Measurements from ENCODE around the gene ETV4. TPM values are rescaled to one million over a fixed set of nuclear protein-coding genes. Genes with fewer than 3 reads are reported as not detected.
A peak's percentile ranks its signal among the peaks of the same experiment; 100 is the strongest.

The ETV4 gene
- total RNA-seq, 2 experiments from 2014 or later = 1.4 to 1.9 TPM

GRCh38 chr17:43550754-43551153, 4.6 kb upstream of the ETV4 start:
- H3K4me3 Mint-ChIP-seq = no peak overlapping the region
- intact Hi-C loops (cut with micrococcal nuclease) = no loop called here
- no peak for DNase-seq
- H3K4me1 Mint-ChIP-seq (ENCODE audit: low read depth) = peaks cover 13% of the 10 kb centered on the region
- H3K27me3 Mint-ChIP-seq (ENCODE audit: low read depth) = peaks cover 52% of the 10 kb centered on the region
- CTCF ChIA-PET = no interaction called here
- H3K36me3 Mint-ChIP-seq (ENCODE audit: low read depth) = no peaks in the 10 kb centered on the region
- no peak overlapping the region for H3K27ac Mint-ChIP-seq
- H3K9me3 Mint-ChIP-seq = no peaks in the 10 kb centered on the region

GRCh38 chr17:43549496-43549895, 3.4 kb upstream of the ETV4 start:
- Mint-ChIP-seq H3K4me1 (ENCODE audit: low read depth) (peaks cover 19% of the 10 kb centered on the region), H3K27ac (no peak overlapping the region), H3K27me3 (ENCODE audit: low read depth) (peaks cover 56% of the 10 kb centered on the region), H3K4me3 (no peak overlapping the region), H3K9me3 (no peaks in the 10 kb centered on the region), H3K36me3 (ENCODE audit: low read depth) (no peaks in the 10 kb centered on the region)
- CTCF ChIA-PET = interaction anchor here (0.6 kb wide), 1 partner anchor 153 kb away, joined by 4 read pairs; no protein-coding TSS in a partner anchor
- intact Hi-C loops (cut with micrococcal nuclease) = no loop called here
- no peak for DNase-seq

DNA sequence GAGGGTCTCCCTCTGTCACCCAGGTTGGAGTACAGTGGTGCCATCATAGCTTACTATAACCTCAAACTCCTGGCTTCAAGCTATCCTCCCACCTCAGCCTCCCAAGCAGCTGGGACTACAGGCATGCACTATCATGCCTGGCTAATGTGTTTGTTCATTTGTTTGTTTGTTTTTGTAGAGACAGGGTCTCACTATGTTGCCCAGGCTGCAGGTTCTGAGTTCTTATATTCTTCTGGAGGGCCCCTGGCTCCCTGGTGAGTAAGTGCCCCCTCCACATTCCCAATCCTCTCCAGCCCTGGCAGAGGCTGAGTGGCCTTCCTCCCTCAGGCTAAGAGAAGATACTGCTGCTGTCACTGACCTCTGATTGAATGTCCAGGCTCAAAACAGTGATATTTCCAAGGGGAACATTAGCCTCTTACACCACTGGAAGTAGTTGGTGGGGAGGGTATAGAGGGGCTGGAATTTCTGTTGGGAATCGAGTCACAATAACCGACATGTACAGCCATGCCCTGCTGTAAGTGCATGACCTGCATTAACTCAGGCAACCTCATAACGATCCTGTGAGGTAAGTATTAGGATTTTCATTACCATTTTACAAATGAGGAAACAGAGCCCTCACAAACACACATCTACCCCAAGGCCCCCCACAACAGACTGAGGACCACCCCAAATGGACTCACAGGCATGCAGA, 2.7 kb upstream of the ETV4 start:
- no peak for DNase-seq
- Mint-ChIP-seq H3K4me1 (ENCODE audit: low read depth) (peaks cover 19% of the 10 kb centered on the region), H3K9me3 (no peaks in the 10 kb centered on the region), H3K4me3 (no peak overlapping the region), H3K27ac (no peak overlapping the region), H3K27me3 (ENCODE audit: low read depth) (peaks cover 59% of the 10 kb centered on the region), H3K36me3 (ENCODE audit: low read depth) (no peaks in the 10 kb centered on the region)
- CTCF ChIA-PET = interaction anchor here (1.9 kb wide), 1 partner anchor 125 kb away, joined by 4 read pairs; no protein-coding TSS in a partner anchor
- intact Hi-C loops (cut with micrococcal nuclease) = no loop called here

GRCh38 chr17:43547659-43548256, 1.6 kb upstream of the ETV4 start:
- intact Hi-C loops (cut with micrococcal nuclease) = no loop called here
- H3K4me3 Mint-ChIP-seq = no peak overlapping the region
- CTCF ChIA-PET = interaction anchor here (1.5 to 2.2 kb wide), 4 partner anchors 29 to 212 kb away, joined by 4 to 10 read pairs (median 6); partner anchors contain the start of gene DHX8

GRCh38 chr17:43547189-43547550, 1.0 kb upstream of the ETV4 start:
- peaks cover 59% of the 10 kb centered on the region for H3K27me3 Mint-ChIP-seq (ENCODE audit: low read depth)
- intact Hi-C loops (cut with micrococcal nuclease) = no loop called here
- H3K9me3 Mint-ChIP-seq = no peaks in the 10 kb centered on the region
- DNase-seq = no peak
- peaks cover 19% of the 10 kb centered on the region for H3K4me1 Mint-ChIP-seq (ENCODE audit: low read depth)
- CTCF ChIA-PET = interaction anchor here (1.5 to 2.2 kb wide), 4 partner anchors 30 to 212 kb away, joined by 4 to 10 read pairs (median 6); partner anchors contain the start of gene DHX8
- H3K4me3 Mint-ChIP-seq = peak overlapping the region; percentile 76
- no peak overlapping the region for H3K27ac Mint-ChIP-seq
- H3K36me3 Mint-ChIP-seq (ENCODE audit: low read depth) = no peaks in the 10 kb centered on the region

More at GRCh38 chr17:43547659-43548256, 1.6 kb upstream of the ETV4 start:
- Mint-ChIP-seq H3K9me3 (no peaks in the 10 kb centered on the region), H3K4me1 (ENCODE audit: low read depth) (peaks cover 19% of the 10 kb centered on the region), H3K27ac (no peak overlapping the region), H3K36me3 (ENCODE audit: low read depth) (no peaks in the 10 kb centered on the region), H3K27me3 (ENCODE audit: low read depth) (peaks cover 61% of the 10 kb centered on the region)
- no peak for DNase-seq

DNA sequence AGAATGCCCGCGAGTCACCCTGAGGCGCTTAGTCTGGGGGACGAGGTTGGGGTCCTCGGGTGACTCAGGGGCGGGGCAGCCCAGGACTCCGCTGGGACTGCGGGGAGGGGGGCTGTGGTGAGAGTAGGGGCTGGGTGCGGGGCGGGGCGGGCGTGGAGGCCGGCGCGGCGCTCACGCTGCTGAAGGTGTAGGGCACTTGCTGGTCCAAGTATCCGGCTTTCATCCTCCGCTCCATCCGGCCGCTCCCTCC, 832 bp downstream of the ETV4 start:
- Mint-ChIP-seq H3K9me3 (no peaks in the 10 kb centered on the region), H3K36me3 (ENCODE audit: low read depth) (no peaks in the 10 kb centered on the region), H3K27me3 (ENCODE audit: low read depth) (peaks cover 52% of the 10 kb centered on the region), H3K4me3 (peak overlapping the region; percentile 67), H3K4me1 (ENCODE audit: low read depth) (peaks cover 19% of the 10 kb centered on the region), H3K27ac (no peak overlapping the region)
- intact Hi-C loops (cut with micrococcal nuclease) = no loop called here
- CTCF ChIA-PET = no interaction called here
- DNase-seq = peak; percentile 19

GRCh38 chr17:43543771-43544575, 2.2 kb downstream of the ETV4 start:
- no peaks in the 10 kb centered on the region for H3K9me3 Mint-ChIP-seq
- no peak overlapping the region for H3K4me3 Mint-ChIP-seq
- H3K4me1 Mint-ChIP-seq (ENCODE audit: low read depth) = peaks cover 19% of the 10 kb centered on the region
- CTCF ChIA-PET = no interaction called here
- peaks cover 42% of the 10 kb centered on the region for H3K27me3 Mint-ChIP-seq (ENCODE audit: low read depth)
- DNase-seq = no peak
- no peak overlapping the region for H3K27ac Mint-ChIP-seq
- H3K36me3 Mint-ChIP-seq (ENCODE audit: low read depth) = no peaks in the 10 kb centered on the region
- intact Hi-C loops (cut with micrococcal nuclease) = no loop called here

GRCh38 chr17:43543300-43543699, 2.8 kb downstream of the ETV4 start:
- H3K4me1 Mint-ChIP-seq (ENCODE audit: low read depth) = peaks cover 19% of the 10 kb centered on the region
- peaks cover 38% of the 10 kb centered on the region for H3K27me3 Mint-ChIP-seq (ENCODE audit: low read depth)
- intact Hi-C loops (cut with micrococcal nuclease) = no loop called here
- no peak overlapping the region for H3K4me3 Mint-ChIP-seq
- CTCF ChIA-PET = no interaction called here
- H3K27ac Mint-ChIP-seq = no peak overlapping the region
- no peak for DNase-seq
- H3K36me3 Mint-ChIP-seq (ENCODE audit: low read depth) = no peaks in the 10 kb centered on the region
- no peaks in the 10 kb centered on the region for H3K9me3 Mint-ChIP-seq

- Mint-ChIP-seq H3K27me3 (ENCODE audit: low read depth) (peaks cover 36% of the 10 kb centered on the region), H3K9me3 (no peaks in the 10 kb centered on the region), H3K4me3 (no peak overlapping the region), H3K4me1 (ENCODE audit: low read depth) (peaks cover 19% of the 10 kb centered on the region), H3K36me3 (ENCODE audit: low read depth) (no peaks in the 10 kb centered on the region), H3K27ac (no peak overlapping the region)
- intact Hi-C loops (cut with micrococcal nuclease) = no loop called here
- CTCF ChIA-PET = no interaction called here
- DNase-seq = no peak
These were observed 3.3 kb downstream of the ETV4 start for GRCh38 chr17:43542859-43543258.

DNA sequence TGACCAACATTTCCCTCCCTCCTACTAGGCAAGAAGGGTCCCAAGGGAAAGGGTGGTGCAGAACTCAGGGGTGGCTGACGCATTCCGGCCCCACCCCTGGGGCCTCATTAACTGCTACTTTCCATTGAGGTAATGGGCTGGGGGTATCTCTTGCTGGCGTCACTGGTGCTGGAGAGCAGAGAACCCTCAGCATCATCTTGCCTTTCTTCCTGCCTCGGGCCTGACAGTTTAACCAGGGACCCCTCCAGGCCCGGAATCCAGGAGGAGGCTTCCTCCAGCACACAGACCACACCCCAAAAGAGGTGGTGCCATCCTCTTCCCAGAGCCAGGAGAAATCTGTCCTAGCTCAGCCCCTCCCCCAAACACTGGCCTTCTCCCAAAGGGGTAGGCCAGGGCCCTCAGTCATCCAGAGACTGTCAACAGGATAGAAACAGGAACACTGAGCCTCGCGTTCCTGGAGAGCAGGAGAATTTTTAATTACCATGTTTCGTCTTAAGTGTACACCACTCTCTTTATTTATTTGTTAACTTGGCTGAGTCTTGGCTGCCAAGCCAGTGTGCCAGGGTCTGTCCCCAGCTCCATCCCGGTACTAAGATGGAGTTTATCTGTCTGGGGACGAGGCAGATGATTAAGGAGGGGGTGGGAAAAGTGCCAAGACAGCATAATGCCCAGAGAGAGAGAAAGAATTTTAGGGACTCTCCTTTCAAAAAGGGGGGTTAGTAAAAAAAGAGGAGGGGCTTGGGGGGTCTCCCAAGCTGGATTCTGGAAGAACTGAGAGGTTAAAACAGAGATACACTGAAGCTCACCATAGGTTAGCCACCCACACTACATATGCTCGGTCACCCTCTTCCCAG, 5.1 kb downstream of the ETV4 start:
- CTCF ChIA-PET = interaction anchor here (0.5 to 1.1 kb wide), 4 partner anchors 14 to 147 kb away, joined by 3 read pairs; no protein-coding TSS in a partner anchor
- DNase-seq = no peak
- peaks cover 20% of the 10 kb centered on the region for H3K27me3 Mint-ChIP-seq (ENCODE audit: low read depth)
- peaks cover 9% of the 10 kb centered on the region for H3K4me1 Mint-ChIP-seq (ENCODE audit: low read depth)
- H3K9me3 Mint-ChIP-seq = no peaks in the 10 kb centered on the region
- no peak overlapping the region for H3K27ac Mint-ChIP-seq
- H3K36me3 Mint-ChIP-seq (ENCODE audit: low read depth) = no peaks in the 10 kb centered on the region
- no peak overlapping the region for H3K4me3 Mint-ChIP-seq
- intact Hi-C loops (cut with micrococcal nuclease) = no loop called here

DNA sequence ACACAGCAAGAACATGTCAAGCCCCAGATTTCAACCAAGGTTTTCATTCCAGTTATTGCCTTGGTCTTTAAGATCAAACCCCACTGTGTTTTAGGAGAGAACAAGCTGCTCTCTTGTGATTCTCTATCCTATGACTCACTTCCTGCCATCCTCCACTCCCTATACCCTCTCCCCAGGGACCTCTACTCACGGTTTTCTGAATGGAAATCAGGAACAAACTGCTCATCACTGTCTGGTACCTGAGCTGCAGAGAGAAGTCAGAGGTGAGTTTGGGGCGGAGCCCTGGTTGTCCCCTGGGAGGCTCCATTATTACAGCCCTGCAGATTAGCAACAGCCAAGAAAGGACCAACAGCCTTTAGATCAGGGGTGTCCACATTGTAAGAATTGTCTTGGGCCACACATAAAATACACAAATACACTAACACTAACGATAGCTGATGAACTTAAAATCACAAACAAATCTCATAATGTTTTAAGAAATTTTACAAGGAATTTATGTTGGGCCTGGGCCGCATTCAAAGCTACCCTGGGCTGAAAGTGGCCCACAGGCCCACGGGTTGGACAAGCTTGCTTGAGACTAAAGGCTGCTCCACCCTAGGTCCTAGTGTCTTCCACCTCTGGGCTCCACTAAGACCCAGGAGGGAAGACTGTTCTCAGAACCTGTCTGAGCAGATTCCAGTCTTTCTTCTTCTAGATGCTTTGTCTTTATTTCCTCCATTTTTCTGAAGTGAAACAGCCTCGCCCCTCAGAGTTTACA, 9.7 kb downstream of the ETV4 start:
- H3K27ac Mint-ChIP-seq = no peak overlapping the region

More for the DNA sequence above, 9.7 kb downstream of the ETV4 start:
- DNase-seq = no peak
- H3K27me3 Mint-ChIP-seq (ENCODE audit: low read depth) = no peaks in the 10 kb centered on the region
- no peak overlapping the region for H3K4me3 Mint-ChIP-seq
- CTCF ChIA-PET = interaction anchor here (1.0 to 1.6 kb wide), 2 partner anchors 17 to 41 kb away, joined by 3 read pairs; no protein-coding TSS in a partner anchor
- H3K9me3 Mint-ChIP-seq = no peaks in the 10 kb centered on the region
- peaks cover 4% of the 10 kb centered on the region for H3K4me1 Mint-ChIP-seq (ENCODE audit: low read depth)
- no peaks in the 10 kb centered on the region for H3K36me3 Mint-ChIP-seq (ENCODE audit: low read depth)
- intact Hi-C loops (cut with micrococcal nuclease) = no loop called here

All from activated naive CD4-positive, alpha-beta T cell treated with anti-CD3 and anti-CD28 coated beads for 36 hours (primary cell).